Activated CD4-positive, alpha-beta T cell treated with anti-CD3 and anti-CD28 coated beads, Interleukin-2, amount 50 U/mL, for 24 hours (primary cell): ENCODE data around the gene TRAFD1.

Source experiments
- DNase-seq, 2 donors: peaks; one replicate each; pipeline ENCODE4 v3.0.0-alpha.2; 2020; ENCODE audit warnings: low read depth in 1 of 2, low spot score in 1 of 2

TRAFD1 gene

GRCh38 chr12:112198120-112198733, 72.9 kb downstream of the TRAFD1 start:
- DNase-seq = peak in 1 of 2 donors; percentile 30

- no peak for DNase-seq
Measured at GRCh38 chr12:112199136-112199535, 73.8 kb downstream of the TRAFD1 start.
